Panc1 (cell line): ENCODE measurements around the gene SPAG6. TPM values are rescaled to one million over a fixed set of nuclear protein-coding genes. Genes with fewer than 3 reads are reported as not detected.

Experiments
- ATAC-seq: fragments of 200-7000 bp; cut with Tn5 transposase; 2 replicates; pipeline ENCODE4 v1.9.1; 2020; ENCODE audit warnings: mild to moderate bottlenecking, moderate library complexity
- BruUV-seq: library from RNA; stranded (reverse); fragments of 400-500 nt; replicated peaks from 2 replicates; lab custom pipeline; 2021; lab: Mats Ljungman, UMichigan
- CTCF ChIA-PET: fragments of 300-600 bp; sonication (Branson Sonifier 250); formaldehyde crosslinking; loops from one replicate; lab custom pipeline; 2022; ENCODE audit warnings: antibody characterized with exemption; lab: Charles Lee
- POLR2A ChIA-PET: fragments of 300-600 bp; sonication (Branson Sonifier 250); formaldehyde crosslinking; loops from one replicate; lab custom pipeline; 2022; ENCODE audit warnings: antibody characterized with exemption; lab: Charles Lee
- DNase-seq: peaks from one replicate; pipeline ENCODE4 v3.0.0-alpha.2; 2010; ENCODE audit warnings: low read depth, low spot score
- H3K27ac ChIP-seq: 2 replicates; pipeline ENCODE4 v1.5.1; 2011; ENCODE audit warnings: mild to moderate bottlenecking, low read length, inconsistent platforms
- H3K27me3 ChIP-seq: fragments of 200-500 bp; sonication (Bioruptor generic); 2 replicates; pipeline ENCODE4 v1.6.0; 2014; ENCODE audit warnings: low read length, inconsistent platforms; ENCODE audit not compliant: control insufficient read depth, insufficient read depth
- H3K36me3 ChIP-seq: fragments of 200-500 bp; sonication (Bioruptor generic); 2 replicates; pipeline ENCODE4 v1.5.1; 2014; ENCODE audit warnings: inconsistent platforms, mild to moderate bottlenecking, low read length, moderate library complexity; ENCODE audit not compliant: control insufficient read depth, insufficient read depth
- H3K4me1 ChIP-seq: 2 replicates; pipeline ENCODE4 v1.5.1; 2011; ENCODE audit warnings: inconsistent platforms, mild to moderate bottlenecking, low read length, moderate library complexity; ENCODE audit not compliant: control insufficient read depth, insufficient read depth
- H3K4me3 ChIP-seq, 2 experiments: 2 replicates each; pipeline ENCODE4 v1.5.1; 2011 to 2012; ENCODE audit warnings: low read depth in 2 of 2, low read length in 2 of 2, mild to moderate bottlenecking in 2 of 2, inconsistent platforms in 1 of 2, moderate library complexity in 1 of 2
- H3K9me3 ChIP-seq: fragments of 200-500 bp; sonication (Bioruptor generic); 2 replicates; pipeline ENCODE4 v1.5.1; 2014; ENCODE audit warnings: low read depth, mild to moderate bottlenecking, inconsistent platforms, low read length, moderate library complexity; ENCODE audit not compliant: control insufficient read depth, insufficient read depth
- POLR2AphosphoS5 ChIP-seq: IDR thresholded peaks from 2 replicates; pipeline ENCODE4 v1.6.1; 2012; ENCODE audit warnings: mild to moderate bottlenecking, low read depth, low read length, moderate library complexity
- SIN3A ChIP-seq: IDR thresholded peaks from 2 replicates; pipeline ENCODE4 v1.6.1; 2012; ENCODE audit warnings: low read depth, mild to moderate bottlenecking, low read length, moderate library complexity, borderline replicate concordance; ENCODE audit not compliant: insufficient read depth
- TCF7L2 ChIP-seq: IDR thresholded peaks from 2 replicates; pipeline ENCODE4 v1.6.1; 2011; ENCODE audit warnings: mild to moderate bottlenecking, low read depth, low read length, inconsistent platforms
- in situ Hi-C: cut with HindIII; loops from 2 replicates; pipeline ENCODE4 v1.10.0; 2016; ENCODE audit warnings: low sequenced_read_pairs, low pct_unique_long_range_greater_than_20kb
- intact Hi-C: fragments of 100-400 bp; cut with micrococcal nuclease; formaldehyde crosslinking; loops from one replicate; pipeline ENCODE4 v1.10.0; 2022; ENCODE audit not compliant: unreplicated experiment
- total RNA-seq: library from RNA; stranded (reverse); gene quantifications from one replicate; pipeline ENCODE4 v1.2.1, GENCODE V29; 2021; ENCODE audit not compliant: unreplicated experiment
- TF ChIP-seq, protein P1 (sequence below): fragments of 450-650 bp; IDR thresholded peaks from 2 replicates; pipeline ENCODE4 v1.5.1; 2017; ENCODE audit warnings: mild to moderate bottlenecking
- TF ChIP-seq, protein P2 (sequence below), 2 experiments: IDR thresholded peaks; 2 replicates each; pipeline ENCODE4 v1.6.1; 2011 to 2012; ENCODE audit warnings: low read depth in 2 of 2, control low read depth in 1 of 2, low read length in 1 of 2, mild to moderate bottlenecking in 1 of 2, moderate library complexity in 1 of 2; ENCODE audit not compliant: insufficient read depth in 1 of 2

SPAG6 gene
- total RNA-seq, 1 experiment from 2014 or later, result not detected

- no peak overlapping the region for H3K27ac ChIP-seq
- TF ChIP-seq TCF7L2 (no peak), SIN3A (no peak)
- intact Hi-C loops, result no loop called here
- H3K27me3 ChIP-seq, result peaks cover 7% of the 10 kb centered on the region; the same call in 1 of the 2 replicates
- H3K4me3 ChIP-seq, result no peak overlapping the region
- CTCF ChIA-PET, result no interaction called here
- DNase-seq, result no peak
- no peaks in the 10 kb centered on the region; the same call in 1 of the 2 replicates for H3K4me1 ChIP-seq
- no TSS peak for BruUV-seq
- H3K36me3 ChIP-seq, result no peaks in the 10 kb centered on the region
- H3K9me3 ChIP-seq, result no peaks in the 10 kb centered on the region
- ATAC-seq, result no peak
- in situ Hi-C loops, result no loop called here
- POLR2A ChIA-PET, result no interaction called here
Measured at GRCh38 chr10:22443175-22443901, 98.0 kb downstream of the SPAG6 start.

- Histone ChIP-seq H3K4me3 (no peak overlapping the region), H3K9me3 (no peaks in the 10 kb centered on the region), H3K36me3 (no peaks in the 10 kb centered on the region), H3K27ac (no peak overlapping the region), H3K4me1 (no peaks in the 10 kb centered on the region), H3K27me3 (peaks cover 7% of the 10 kb centered on the region; the same call in 1 of the 2 replicates)
- no peak for DNase-seq
- no TSS peak for BruUV-seq
- intact Hi-C loops, result no loop called here
- ATAC-seq, result no peak
- ChIA-PET POLR2A (no interaction called here), CTCF (no interaction called here)
- TF ChIP-seq TCF7L2, result no peak
- TF ChIP-seq, protein P1, sequence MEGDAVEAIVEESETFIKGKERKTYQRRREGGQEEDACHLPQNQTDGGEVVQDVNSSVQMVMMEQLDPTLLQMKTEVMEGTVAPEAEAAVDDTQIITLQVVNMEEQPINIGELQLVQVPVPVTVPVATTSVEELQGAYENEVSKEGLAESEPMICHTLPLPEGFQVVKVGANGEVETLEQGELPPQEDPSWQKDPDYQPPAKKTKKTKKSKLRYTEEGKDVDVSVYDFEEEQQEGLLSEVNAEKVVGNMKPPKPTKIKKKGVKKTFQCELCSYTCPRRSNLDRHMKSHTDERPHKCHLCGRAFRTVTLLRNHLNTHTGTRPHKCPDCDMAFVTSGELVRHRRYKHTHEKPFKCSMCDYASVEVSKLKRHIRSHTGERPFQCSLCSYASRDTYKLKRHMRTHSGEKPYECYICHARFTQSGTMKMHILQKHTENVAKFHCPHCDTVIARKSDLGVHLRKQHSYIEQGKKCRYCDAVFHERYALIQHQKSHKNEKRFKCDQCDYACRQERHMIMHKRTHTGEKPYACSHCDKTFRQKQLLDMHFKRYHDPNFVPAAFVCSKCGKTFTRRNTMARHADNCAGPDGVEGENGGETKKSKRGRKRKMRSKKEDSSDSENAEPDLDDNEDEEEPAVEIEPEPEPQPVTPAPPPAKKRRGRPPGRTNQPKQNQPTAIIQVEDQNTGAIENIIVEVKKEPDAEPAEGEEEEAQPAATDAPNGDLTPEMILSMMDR, result no peak
- no peak for TF ChIP-seq POLR2AphosphoS5
- no peak for TF ChIP-seq SIN3A
- TF ChIP-seq, protein P2, sequence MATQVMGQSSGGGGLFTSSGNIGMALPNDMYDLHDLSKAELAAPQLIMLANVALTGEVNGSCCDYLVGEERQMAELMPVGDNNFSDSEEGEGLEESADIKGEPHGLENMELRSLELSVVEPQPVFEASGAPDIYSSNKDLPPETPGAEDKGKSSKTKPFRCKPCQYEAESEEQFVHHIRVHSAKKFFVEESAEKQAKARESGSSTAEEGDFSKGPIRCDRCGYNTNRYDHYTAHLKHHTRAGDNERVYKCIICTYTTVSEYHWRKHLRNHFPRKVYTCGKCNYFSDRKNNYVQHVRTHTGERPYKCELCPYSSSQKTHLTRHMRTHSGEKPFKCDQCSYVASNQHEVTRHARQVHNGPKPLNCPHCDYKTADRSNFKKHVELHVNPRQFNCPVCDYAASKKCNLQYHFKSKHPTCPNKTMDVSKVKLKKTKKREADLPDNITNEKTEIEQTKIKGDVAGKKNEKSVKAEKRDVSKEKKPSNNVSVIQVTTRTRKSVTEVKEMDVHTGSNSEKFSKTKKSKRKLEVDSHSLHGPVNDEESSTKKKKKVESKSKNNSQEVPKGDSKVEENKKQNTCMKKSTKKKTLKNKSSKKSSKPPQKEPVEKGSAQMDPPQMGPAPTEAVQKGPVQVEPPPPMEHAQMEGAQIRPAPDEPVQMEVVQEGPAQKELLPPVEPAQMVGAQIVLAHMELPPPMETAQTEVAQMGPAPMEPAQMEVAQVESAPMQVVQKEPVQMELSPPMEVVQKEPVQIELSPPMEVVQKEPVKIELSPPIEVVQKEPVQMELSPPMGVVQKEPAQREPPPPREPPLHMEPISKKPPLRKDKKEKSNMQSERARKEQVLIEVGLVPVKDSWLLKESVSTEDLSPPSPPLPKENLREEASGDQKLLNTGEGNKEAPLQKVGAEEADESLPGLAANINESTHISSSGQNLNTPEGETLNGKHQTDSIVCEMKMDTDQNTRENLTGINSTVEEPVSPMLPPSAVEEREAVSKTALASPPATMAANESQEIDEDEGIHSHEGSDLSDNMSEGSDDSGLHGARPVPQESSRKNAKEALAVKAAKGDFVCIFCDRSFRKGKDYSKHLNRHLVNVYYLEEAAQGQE (IDR thresholded peaks at IDR 0.05; ENCODE audit: insufficient read depth in 1 of 2, low read depth in 2 of 2, low read length in 1 of 2), result no peak
- in situ Hi-C loops, result no loop called here
Measured at GRCh38 chr10:22444219-22444788, 99.0 kb downstream of the SPAG6 start.

- intact Hi-C loops, result no loop called here
- no peaks in the 10 kb centered on the region for H3K36me3 ChIP-seq
- no peak for ATAC-seq
- CTCF ChIA-PET, result no interaction called here
- POLR2A ChIA-PET, result no interaction called here
- in situ Hi-C loops, result no loop called here
- no peaks in the 10 kb centered on the region for H3K9me3 ChIP-seq
- H3K4me1 ChIP-seq, result no peaks in the 10 kb centered on the region
- no peak overlapping the region for H3K27ac ChIP-seq
- H3K4me3 ChIP-seq, result no peak overlapping the region
- TF ChIP-seq, protein P2 (IDR thresholded peaks at IDR 0.05; ENCODE audit: insufficient read depth in 1 of 2, low read depth in 2 of 2, low read length in 1 of 2), result no peak
- TF ChIP-seq SIN3A, result no peak
- TF ChIP-seq TCF7L2, result no peak
- TF ChIP-seq, protein P1, result no peak
- no peak for TF ChIP-seq POLR2AphosphoS5
- H3K27me3 ChIP-seq, result peaks cover 7% of the 10 kb centered on the region; the same call in 1 of the 2 replicates
- DNase-seq, result no peak
- BruUV-seq, result no TSS peak
Measured at GRCh38 chr10:22445495-22445894, 100.2 kb downstream of the SPAG6 start.
